HG02759 (cell line): ENCODE measurements around the gene SNRPD3.
"Not testable (repeated sequence)": the region's sequence is repeated elsewhere in the genome, so short reads cannot be mapped to it uniquely, and the experiment has no call there.

ENCODE experiments used
- ATAC-seq: cut with Tn5 transposase; IDR thresholded peaks from one replicate; pipeline ENCODE4 v1.9.1; 2021; ENCODE audit warnings: mild to moderate bottlenecking, moderate library complexity; ENCODE audit not compliant: unreplicated experiment

Gene SNRPD3

GRCh38 chr22:24530968-24531367 lies 24.8 kb upstream of the SNRPD3 start:
- ATAC-seq: not testable (repeated sequence)

GRCh38 chr22:24532075-24532474 lies 23.7 kb upstream of the SNRPD3 start:
- ATAC-seq: no peak

- ATAC-seq: no peak
Observed at GRCh38 chr22:24535348-24535747, 20.5 kb upstream of the SNRPD3 start.

- ATAC-seq: no peak
Observed at GRCh38 chr22:24536089-24536488, 19.7 kb upstream of the SNRPD3 start.

- ATAC-seq: no peak
Observed at GRCh38 chr22:24540470-24540869, 15.3 kb upstream of the SNRPD3 start.

GRCh38 chr22:24541681-24542515 lies 13.9 kb upstream of the SNRPD3 start:
- no peak for ATAC-seq

GRCh38 chr22:24542641-24543040 lies 13.2 kb upstream of the SNRPD3 start:
- ATAC-seq: no peak

- ATAC-seq: no peak
Observed at GRCh38 chr22:24543185-24543601, 12.6 kb upstream of the SNRPD3 start.

- ATAC-seq: no peak
Observed at GRCh38 chr22:24543679-24544243, 12.0 kb upstream of the SNRPD3 start.

GRCh38 chr22:24548812-24549211 lies 7.0 kb upstream of the SNRPD3 start:
- no peak for ATAC-seq

- ATAC-seq: no peak
Observed at GRCh38 chr22:24550028-24550901, 5.5 kb upstream of the SNRPD3 start.

- no peak for ATAC-seq
Observed at GRCh38 chr22:24550902-24551435, 4.8 kb upstream of the SNRPD3 start.

GRCh38 chr22:24552503-24553286 lies 3.1 kb upstream of the SNRPD3 start:
- not testable (repeated sequence) for ATAC-seq

- ATAC-seq: no peak
Observed at GRCh38 chr22:24553597-24554312, 2.0 kb upstream of the SNRPD3 start.

GRCh38 chr22:24554313-24555164 lies 1.3 kb upstream of the SNRPD3 start, which contains the start of gene GUCD1:
Gene GUCD1 (minus strand): TSS chr22:24555138. CDS start chr22:24554991, 147 bp downstream.
- ATAC-seq: no peak

- no peak for ATAC-seq
Observed at GRCh38 chr22:24559471-24559870, 3.7 kb downstream of the SNRPD3 start.

- no peak for ATAC-seq
Observed at GRCh38 chr22:24563246-24563645, 7.4 kb downstream of the SNRPD3 start.

- no peak for ATAC-seq
Observed at GRCh38 chr22:24564376-24565058, 8.7 kb downstream of the SNRPD3 start.
